CD4-positive, alpha-beta T cell (primary cell): ENCODE results near the gene CACNA2D3. TPM values are rescaled to one million over a fixed set of nuclear protein-coding genes. Genes with fewer than 3 reads are reported as not detected.

Experiments
- ATAC-seq: fragments of 200-7000 bp; cut with Tn5 transposase; one replicate; pipeline ENCODE4 v1.10.0; 2022; ENCODE audit warnings: mild to moderate bottlenecking; ENCODE audit not compliant: poor library complexity
- CTCF ChIA-PET: fragments of 350-600 bp; sonication (Branson Sonifier 250); formaldehyde crosslinking; loops from one replicate; lab custom pipeline; 2021; ENCODE audit warnings: antibody characterized with exemption, inconsistent platforms; lab: Charles Lee
- POLR2A ChIA-PET: fragments of 350-600 bp; sonication (Branson Sonifier 250); formaldehyde crosslinking; loops from one replicate; lab custom pipeline; 2021; ENCODE audit warnings: antibody characterized with exemption, inconsistent platforms; lab: Charles Lee
- DNase-seq, 14 experiments: peaks; one replicate each; pipeline ENCODE4 v3.0.0-alpha.2; 2013 to 2020; ENCODE audit warnings: mixed read lengths in 2 of 14
- H3K27ac ChIP-seq, 2 donors: one replicate each; pipeline versions ENCODE4 v1.5.1 to v1.7.0; 2013; ENCODE audit warnings: low read length in 2 of 2, low read depth in 1 of 2, mild to moderate bottlenecking in 1 of 2
- H3K27me3 ChIP-seq, 2 experiments: 1 replicate in 1 of 2; 2 replicates in 1 of 2; pipeline versions ENCODE4 v1.6.1 to v1.7.0; 2013; ENCODE audit warnings: low read length in 2 of 2, control low read depth in 1 of 2, mild to moderate bottlenecking in 1 of 2, moderate library complexity in 1 of 2; ENCODE audit not compliant: insufficient read depth in 2 of 2, control insufficient read depth in 1 of 2
- H3K36me3 ChIP-seq: one replicate; pipeline ENCODE4 v1.6.1; 2013; ENCODE audit warnings: low read length, control low read depth; ENCODE audit not compliant: insufficient read depth
- H3K4me1 ChIP-seq: one replicate; pipeline ENCODE4 v1.6.1; 2013; ENCODE audit warnings: low read length, control low read depth; ENCODE audit not compliant: insufficient read depth
- H3K4me3 ChIP-seq: one replicate; pipeline ENCODE4 v1.5.1; 2013; ENCODE audit warnings: mild to moderate bottlenecking, low read length, moderate library complexity
- H3K9me3 ChIP-seq, 2 experiments: 1 replicate in 1 of 2; 2 replicates in 1 of 2; pipeline versions ENCODE4 v1.6.1 to v1.7.0; 2013; ENCODE audit warnings: low read length in 2 of 2, mild to moderate bottlenecking in 2 of 2, control low read depth in 1 of 2, moderate library complexity in 1 of 2; ENCODE audit not compliant: control insufficient read depth in 1 of 2, insufficient read depth in 1 of 2
- H3K27ac Mint-ChIP-seq: one replicate; pipeline ENCODE4 v1.8.0; 2020; ENCODE audit warnings: mixed read lengths
- H3K27me3 Mint-ChIP-seq: one replicate; pipeline ENCODE4 v1.8.0; 2021; ENCODE audit warnings: mixed read lengths
- H3K36me3 Mint-ChIP-seq: one replicate; pipeline ENCODE4 v1.8.0; 2021; ENCODE audit warnings: low read depth, mixed read lengths
- H3K4me1 Mint-ChIP-seq: one replicate; pipeline ENCODE4 v1.8.0; 2021; ENCODE audit warnings: low read depth, mixed read lengths
- H3K4me3 Mint-ChIP-seq: one replicate; pipeline ENCODE4 v1.8.0; 2020; ENCODE audit warnings: mild to moderate bottlenecking, mixed read lengths
- H3K9me3 Mint-ChIP-seq: one replicate; pipeline ENCODE4 v1.8.0; 2020; ENCODE audit warnings: mixed read lengths
- intact Hi-C, 2 experiments: fragments of 100-400 bp; cut with DNase I in 1 of 2; cut with micrococcal nuclease in 1 of 2; formaldehyde crosslinking; loops; one replicate each; pipeline versions ENCODE4 v1.15.1 to v1.9.0; 2023 to 2025; cut with DNase I, micrococcal nuclease
- total RNA-seq, 174 experiments: library from RNA in 2 of 174; stranded (reverse) in 2 of 174; gene quantifications; one replicate each; pipeline ENCODE4 v1.2.3 and lab custom pipeline; 2021 to 2026
- TF ChIP-seq, protein P1 (sequence below): fragments of 200-600 bp; IDR thresholded peaks from one replicate; pipeline ENCODE4 v1.8.0; 2022; ENCODE audit warnings: antibody characterized with exemption, mild to moderate bottlenecking

The CACNA2D3 gene
- total RNA-seq, 2 experiments from 2014 or later: 0.08 TPM; not detected in 1

DNA sequence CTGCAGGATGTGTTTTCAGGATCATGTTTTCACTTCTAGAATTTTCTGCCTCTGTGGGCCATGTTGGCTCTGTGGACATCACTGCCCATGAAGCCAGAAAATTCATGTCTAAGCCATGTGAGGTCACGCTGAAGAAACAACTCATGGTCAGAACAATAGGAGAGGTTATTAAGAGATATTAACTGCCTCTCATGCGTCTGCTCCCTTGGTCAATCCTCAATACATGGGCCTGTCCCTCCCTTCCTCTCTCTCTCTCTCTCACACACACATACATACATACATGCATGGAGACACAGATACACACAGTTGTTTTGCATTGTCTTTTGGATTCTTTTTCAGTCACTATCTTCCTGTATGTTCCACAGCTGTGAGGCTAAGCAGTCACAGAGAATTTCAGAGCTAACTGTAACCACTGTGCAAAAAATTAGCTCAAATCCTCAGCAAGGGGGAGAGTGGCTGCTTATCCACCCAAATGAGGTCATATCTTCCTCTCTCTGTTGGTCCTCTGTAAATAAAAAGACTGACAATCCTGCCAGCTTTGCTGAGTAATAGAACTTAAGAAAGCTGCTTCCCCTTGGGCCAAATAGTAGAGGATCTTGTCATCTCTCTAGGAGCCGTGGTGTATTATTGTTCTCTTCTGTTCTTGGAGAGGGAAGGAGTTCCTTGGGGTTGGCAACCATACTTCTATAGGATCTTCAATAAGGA lies 759.9 kb downstream of the CACNA2D3 start:
- DNase-seq: no peak
- CTCF ChIA-PET: no interaction called here
- POLR2A ChIA-PET: no interaction called here
- TF ChIP-seq, protein P1, sequence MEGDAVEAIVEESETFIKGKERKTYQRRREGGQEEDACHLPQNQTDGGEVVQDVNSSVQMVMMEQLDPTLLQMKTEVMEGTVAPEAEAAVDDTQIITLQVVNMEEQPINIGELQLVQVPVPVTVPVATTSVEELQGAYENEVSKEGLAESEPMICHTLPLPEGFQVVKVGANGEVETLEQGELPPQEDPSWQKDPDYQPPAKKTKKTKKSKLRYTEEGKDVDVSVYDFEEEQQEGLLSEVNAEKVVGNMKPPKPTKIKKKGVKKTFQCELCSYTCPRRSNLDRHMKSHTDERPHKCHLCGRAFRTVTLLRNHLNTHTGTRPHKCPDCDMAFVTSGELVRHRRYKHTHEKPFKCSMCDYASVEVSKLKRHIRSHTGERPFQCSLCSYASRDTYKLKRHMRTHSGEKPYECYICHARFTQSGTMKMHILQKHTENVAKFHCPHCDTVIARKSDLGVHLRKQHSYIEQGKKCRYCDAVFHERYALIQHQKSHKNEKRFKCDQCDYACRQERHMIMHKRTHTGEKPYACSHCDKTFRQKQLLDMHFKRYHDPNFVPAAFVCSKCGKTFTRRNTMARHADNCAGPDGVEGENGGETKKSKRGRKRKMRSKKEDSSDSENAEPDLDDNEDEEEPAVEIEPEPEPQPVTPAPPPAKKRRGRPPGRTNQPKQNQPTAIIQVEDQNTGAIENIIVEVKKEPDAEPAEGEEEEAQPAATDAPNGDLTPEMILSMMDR: no peak
- no peaks in the 10 kb centered on the region for H3K36me3 ChIP-seq
- no peak overlapping the region for H3K27ac ChIP-seq
- Mint-ChIP-seq H3K27me3 (no peaks in the 10 kb centered on the region), H3K36me3 (no peaks in the 10 kb centered on the region), H3K27ac (no peak overlapping the region), H3K4me1 (no peaks in the 10 kb centered on the region), H3K9me3 (no peaks in the 10 kb centered on the region), H3K4me3 (no peak overlapping the region)
- H3K4me1 ChIP-seq: no peaks in the 10 kb centered on the region
- H3K9me3 ChIP-seq: no peaks in the 10 kb centered on the region
- no peak overlapping the region for H3K4me3 ChIP-seq
- no peaks in the 10 kb centered on the region for H3K27me3 ChIP-seq
- ATAC-seq: no peak
- intact Hi-C loops: no loop called here

DNA sequence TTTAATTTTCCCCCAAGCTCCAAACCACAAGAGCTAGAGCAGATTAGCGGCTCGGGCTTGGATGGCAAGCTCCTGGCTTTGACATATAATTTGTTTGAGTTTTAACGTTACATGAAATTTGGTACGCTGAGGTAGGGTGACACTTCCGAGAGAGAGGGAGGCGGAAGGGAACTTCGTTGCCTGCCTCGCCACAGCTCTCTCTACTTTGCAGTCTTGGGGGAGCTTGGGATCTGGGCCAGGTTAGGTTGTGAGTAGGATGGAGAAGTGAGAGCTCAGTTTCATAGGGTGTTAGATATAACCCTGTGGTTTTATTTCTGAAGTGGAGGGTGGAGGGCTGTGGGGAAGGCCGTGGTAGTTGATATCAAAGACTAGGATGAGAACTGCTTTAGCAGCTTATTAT lies 765.8 kb downstream of the CACNA2D3 start:
- Histone ChIP-seq H3K27me3 (no peaks in the 10 kb centered on the region), H3K27ac (no peak overlapping the region), H3K9me3 (peaks cover 0 to 7% of the 10 kb centered on the region in 2 experiments), H3K4me1 (no peaks in the 10 kb centered on the region), H3K36me3 (no peaks in the 10 kb centered on the region), H3K4me3 (no peak overlapping the region)
- TF ChIP-seq, protein P1: no peak
- DNase-seq (no peak), ATAC-seq (no peak)
- H3K36me3 Mint-ChIP-seq: no peaks in the 10 kb centered on the region
- H3K4me1 Mint-ChIP-seq: no peaks in the 10 kb centered on the region
- no peak overlapping the region for H3K27ac Mint-ChIP-seq
- intact Hi-C loops: no loop called here
- H3K27me3 Mint-ChIP-seq: no peaks in the 10 kb centered on the region
- CTCF ChIA-PET: no interaction called here
- H3K9me3 Mint-ChIP-seq: no peaks in the 10 kb centered on the region
- POLR2A ChIA-PET: no interaction called here
- H3K4me3 Mint-ChIP-seq: no peak overlapping the region

DNA sequence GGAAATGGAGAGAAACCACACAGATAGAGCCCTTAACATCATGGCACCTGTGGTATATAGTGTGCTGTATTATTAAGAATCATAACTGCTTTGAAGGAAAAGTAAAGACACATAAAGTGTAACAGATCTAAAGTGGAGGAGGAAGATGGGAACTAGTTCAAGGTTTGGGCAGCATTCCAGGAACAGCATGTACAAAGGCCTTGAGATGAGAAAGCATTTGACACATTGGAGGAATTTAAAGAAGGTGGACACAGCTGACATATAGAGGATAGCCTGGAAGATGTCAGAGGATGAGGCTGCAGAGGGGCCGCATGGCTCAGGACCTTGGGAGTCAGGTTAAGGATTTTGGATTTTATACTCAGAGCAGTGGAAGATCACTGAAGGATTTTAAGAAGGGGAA lies 766.5 kb downstream of the CACNA2D3 start:
- H3K4me3 ChIP-seq: no peak overlapping the region
- no peak overlapping the region for H3K4me3 Mint-ChIP-seq
- TF ChIP-seq, protein P1: no peak
- no peaks in the 10 kb centered on the region for H3K4me1 Mint-ChIP-seq
- H3K27ac Mint-ChIP-seq: no peak overlapping the region
- no peak for ATAC-seq
- intact Hi-C loops: no loop called here
- no peak for DNase-seq
- ChIA-PET POLR2A (no interaction called here), CTCF (no interaction called here)
- no peaks in the 10 kb centered on the region for H3K9me3 Mint-ChIP-seq
- H3K9me3 ChIP-seq: peaks cover 0 to 7% of the 10 kb centered on the region in 2 experiments
- H3K36me3 ChIP-seq: no peaks in the 10 kb centered on the region
- H3K4me1 ChIP-seq: no peaks in the 10 kb centered on the region
- no peaks in the 10 kb centered on the region for H3K36me3 Mint-ChIP-seq
- H3K27me3 ChIP-seq: no peaks in the 10 kb centered on the region
- H3K27ac ChIP-seq: no peak overlapping the region
- no peaks in the 10 kb centered on the region for H3K27me3 Mint-ChIP-seq
